Spleen (tissue), 7 donors: ENCODE data around the gene PLEKHM3.

Experiments
- POLR2A ChIP-seq, 3 donors: fragments of 450-650 bp; IDR thresholded peaks; one replicate each; pipeline ENCODE4 v1.5.1; 2017; ENCODE audit warnings: antibody characterized with exemption in 3 of 3, mild to moderate bottlenecking in 1 of 3
- TF ChIP-seq, protein P1 (sequence below), 11 experiments: fragments of 200-600 bp in 7 of 11; fragments of 450-650 bp in 4 of 11; sonication (generic) in 4 of 11; IDR thresholded peaks in 8 of 11; conservative IDR thresholded peaks in 3 of 11; 1 replicate in 7 of 11; 2 replicates in 4 of 11; pipeline versions ENCODE4 v1.4.0 to v1.8.0; 2016 to 2021; ENCODE audit warnings: antibody characterized with exemption in 11 of 11, inconsistent platforms in 4 of 11, mild to moderate bottlenecking in 1 of 11
- donor health status: DM: no; HTN: no; CAD: no; lungs with moderate emphysema.
- donor health status: DM: no; HTN: no; CAD: no.
- donor health status: DM: no; HTN: no; CAD: no.

DNA sequence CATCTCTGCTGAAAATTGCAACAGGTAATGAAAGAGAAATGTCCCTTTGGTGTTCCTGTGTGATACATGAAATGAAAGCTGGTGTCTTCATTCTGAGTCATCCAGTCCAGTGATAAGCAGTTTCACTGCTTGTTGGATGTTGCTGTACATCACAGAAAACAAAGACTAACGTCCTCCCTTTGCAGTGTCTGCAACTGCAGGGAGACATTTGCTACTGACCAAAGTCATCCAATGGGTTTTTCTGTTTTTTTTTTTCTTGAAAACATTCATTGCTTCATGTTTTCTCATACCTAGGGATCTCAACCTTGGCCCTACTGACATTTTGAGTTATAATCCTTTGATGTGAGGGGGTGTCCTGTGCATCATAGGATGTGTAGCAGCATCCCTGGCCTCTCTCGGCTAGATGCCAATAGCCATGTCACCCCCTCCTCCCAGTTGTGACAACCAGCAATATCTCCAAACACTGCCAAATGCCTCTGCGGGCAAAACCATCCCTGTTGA lies 192.0 kb downstream of the PLEKHM3 start:
- TF ChIP-seq POLR2A (IDR thresholded peaks at IDR 0.05): no peak
- TF ChIP-seq, protein P1, sequence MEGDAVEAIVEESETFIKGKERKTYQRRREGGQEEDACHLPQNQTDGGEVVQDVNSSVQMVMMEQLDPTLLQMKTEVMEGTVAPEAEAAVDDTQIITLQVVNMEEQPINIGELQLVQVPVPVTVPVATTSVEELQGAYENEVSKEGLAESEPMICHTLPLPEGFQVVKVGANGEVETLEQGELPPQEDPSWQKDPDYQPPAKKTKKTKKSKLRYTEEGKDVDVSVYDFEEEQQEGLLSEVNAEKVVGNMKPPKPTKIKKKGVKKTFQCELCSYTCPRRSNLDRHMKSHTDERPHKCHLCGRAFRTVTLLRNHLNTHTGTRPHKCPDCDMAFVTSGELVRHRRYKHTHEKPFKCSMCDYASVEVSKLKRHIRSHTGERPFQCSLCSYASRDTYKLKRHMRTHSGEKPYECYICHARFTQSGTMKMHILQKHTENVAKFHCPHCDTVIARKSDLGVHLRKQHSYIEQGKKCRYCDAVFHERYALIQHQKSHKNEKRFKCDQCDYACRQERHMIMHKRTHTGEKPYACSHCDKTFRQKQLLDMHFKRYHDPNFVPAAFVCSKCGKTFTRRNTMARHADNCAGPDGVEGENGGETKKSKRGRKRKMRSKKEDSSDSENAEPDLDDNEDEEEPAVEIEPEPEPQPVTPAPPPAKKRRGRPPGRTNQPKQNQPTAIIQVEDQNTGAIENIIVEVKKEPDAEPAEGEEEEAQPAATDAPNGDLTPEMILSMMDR (IDR thresholded peaks at IDR 0.05 in 8 of 11, conservative IDR thresholded peaks at IDR 0.05 in 3 of 11): no peak
